ENCODE measurements around the gene ADAM12.

DNA sequence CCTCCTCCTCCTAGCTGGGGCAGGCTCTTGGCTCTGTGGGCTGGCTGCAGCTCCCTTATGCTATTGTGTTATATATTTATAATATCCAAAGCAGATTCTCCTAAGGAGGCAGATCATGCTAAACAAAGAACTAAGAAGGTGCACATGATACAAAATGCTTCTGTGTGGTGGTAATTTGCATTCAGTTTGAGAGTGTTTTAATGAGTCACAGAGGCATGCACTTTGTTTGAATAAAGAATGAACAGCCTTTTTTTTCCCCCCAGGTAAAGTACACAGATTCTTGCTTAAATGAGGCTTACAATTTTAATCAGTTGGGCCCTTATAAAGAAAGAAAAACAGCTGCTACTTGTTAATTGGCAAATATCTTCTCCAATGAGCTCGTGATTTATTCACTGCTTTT lies 396.9 kb downstream of the ADAM12 start:
- TF ChIP-seq, protein P1, sequence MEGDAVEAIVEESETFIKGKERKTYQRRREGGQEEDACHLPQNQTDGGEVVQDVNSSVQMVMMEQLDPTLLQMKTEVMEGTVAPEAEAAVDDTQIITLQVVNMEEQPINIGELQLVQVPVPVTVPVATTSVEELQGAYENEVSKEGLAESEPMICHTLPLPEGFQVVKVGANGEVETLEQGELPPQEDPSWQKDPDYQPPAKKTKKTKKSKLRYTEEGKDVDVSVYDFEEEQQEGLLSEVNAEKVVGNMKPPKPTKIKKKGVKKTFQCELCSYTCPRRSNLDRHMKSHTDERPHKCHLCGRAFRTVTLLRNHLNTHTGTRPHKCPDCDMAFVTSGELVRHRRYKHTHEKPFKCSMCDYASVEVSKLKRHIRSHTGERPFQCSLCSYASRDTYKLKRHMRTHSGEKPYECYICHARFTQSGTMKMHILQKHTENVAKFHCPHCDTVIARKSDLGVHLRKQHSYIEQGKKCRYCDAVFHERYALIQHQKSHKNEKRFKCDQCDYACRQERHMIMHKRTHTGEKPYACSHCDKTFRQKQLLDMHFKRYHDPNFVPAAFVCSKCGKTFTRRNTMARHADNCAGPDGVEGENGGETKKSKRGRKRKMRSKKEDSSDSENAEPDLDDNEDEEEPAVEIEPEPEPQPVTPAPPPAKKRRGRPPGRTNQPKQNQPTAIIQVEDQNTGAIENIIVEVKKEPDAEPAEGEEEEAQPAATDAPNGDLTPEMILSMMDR (conservative IDR thresholded peaks at IDR 0.05), result no peak
- TF ChIP-seq EZH2 (IDR thresholded peaks at IDR 0.05; ENCODE audit: low read depth), result no peak
